ENCODE measurements around the gene FRYL.

DNA sequence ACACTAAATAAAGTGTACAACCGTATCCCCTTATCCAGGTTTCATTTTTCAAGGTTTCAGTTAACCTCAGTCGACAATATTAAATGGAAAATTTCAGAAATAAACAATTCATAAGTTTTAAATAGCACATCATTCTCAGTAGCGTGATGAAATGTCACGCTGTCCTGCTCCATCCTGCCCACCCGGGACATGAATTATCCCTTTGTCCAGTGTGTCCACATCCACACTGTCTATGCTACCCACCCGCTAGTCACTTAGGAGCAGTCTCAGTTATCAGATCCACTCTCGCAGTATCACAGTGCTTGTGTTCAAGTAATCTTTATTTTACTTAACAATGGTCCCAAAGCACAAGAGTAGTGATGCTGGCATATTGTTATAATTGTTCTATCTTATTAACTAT is 54.7 kb downstream of the FRYL start:
- no peak for TF ChIP-seq POLR2A (IDR thresholded peaks at IDR 0.05)
- TF ChIP-seq, protein P1, sequence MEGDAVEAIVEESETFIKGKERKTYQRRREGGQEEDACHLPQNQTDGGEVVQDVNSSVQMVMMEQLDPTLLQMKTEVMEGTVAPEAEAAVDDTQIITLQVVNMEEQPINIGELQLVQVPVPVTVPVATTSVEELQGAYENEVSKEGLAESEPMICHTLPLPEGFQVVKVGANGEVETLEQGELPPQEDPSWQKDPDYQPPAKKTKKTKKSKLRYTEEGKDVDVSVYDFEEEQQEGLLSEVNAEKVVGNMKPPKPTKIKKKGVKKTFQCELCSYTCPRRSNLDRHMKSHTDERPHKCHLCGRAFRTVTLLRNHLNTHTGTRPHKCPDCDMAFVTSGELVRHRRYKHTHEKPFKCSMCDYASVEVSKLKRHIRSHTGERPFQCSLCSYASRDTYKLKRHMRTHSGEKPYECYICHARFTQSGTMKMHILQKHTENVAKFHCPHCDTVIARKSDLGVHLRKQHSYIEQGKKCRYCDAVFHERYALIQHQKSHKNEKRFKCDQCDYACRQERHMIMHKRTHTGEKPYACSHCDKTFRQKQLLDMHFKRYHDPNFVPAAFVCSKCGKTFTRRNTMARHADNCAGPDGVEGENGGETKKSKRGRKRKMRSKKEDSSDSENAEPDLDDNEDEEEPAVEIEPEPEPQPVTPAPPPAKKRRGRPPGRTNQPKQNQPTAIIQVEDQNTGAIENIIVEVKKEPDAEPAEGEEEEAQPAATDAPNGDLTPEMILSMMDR (IDR thresholded peaks at IDR 0.05), result no peak
